ENCODE measurements around the gene RPL27A. TPM values are rescaled to one million over a fixed set of nuclear protein-coding genes. Genes with fewer than 3 reads are reported as not detected.

The RPL27A gene
- total RNA-seq, 1 donor, result 673 TPM

DNA sequence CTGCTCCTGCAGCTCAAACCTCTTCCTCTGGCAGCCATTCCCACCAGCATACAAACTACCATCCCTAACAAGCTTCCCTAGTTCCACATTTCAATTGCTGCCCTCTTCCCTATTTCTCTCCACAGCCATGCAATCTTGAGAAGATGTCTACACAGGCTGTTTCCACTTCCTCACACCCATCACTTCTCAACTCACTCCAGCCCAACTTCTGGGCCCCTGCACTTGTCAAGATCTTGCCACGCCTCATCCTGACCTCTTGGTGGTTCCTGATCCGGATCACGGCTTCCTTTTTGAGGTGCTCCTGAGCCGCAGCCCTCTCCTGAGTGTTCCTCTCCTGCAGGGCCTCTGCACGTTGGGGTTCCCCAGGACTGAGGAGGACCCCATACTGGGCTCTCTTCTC, 22.6 kb downstream of the RPL27A start:
- no peak for TF ChIP-seq CTCF (IDR thresholded peaks at IDR 0.05; ENCODE audit: insufficient read depth, low read depth, low read length)

GRCh38 chr11:8706673-8707432, 24.3 kb downstream of the RPL27A start:
- no peak for TF ChIP-seq CTCF (IDR thresholded peaks at IDR 0.05; ENCODE audit: insufficient read depth, low read depth, low read length)
- DNase-seq (ENCODE audit: low read depth), result no peak
- H3K4me3 ChIP-seq (ENCODE audit: low read depth, low read length), result no peak overlapping the region

More for the DNA sequence above, 22.6 kb downstream of the RPL27A start:
- H3K4me3 ChIP-seq (ENCODE audit: low read depth, low read length), result no peak overlapping the region
- DNase-seq (ENCODE audit: low read depth), result no peak

DNA sequence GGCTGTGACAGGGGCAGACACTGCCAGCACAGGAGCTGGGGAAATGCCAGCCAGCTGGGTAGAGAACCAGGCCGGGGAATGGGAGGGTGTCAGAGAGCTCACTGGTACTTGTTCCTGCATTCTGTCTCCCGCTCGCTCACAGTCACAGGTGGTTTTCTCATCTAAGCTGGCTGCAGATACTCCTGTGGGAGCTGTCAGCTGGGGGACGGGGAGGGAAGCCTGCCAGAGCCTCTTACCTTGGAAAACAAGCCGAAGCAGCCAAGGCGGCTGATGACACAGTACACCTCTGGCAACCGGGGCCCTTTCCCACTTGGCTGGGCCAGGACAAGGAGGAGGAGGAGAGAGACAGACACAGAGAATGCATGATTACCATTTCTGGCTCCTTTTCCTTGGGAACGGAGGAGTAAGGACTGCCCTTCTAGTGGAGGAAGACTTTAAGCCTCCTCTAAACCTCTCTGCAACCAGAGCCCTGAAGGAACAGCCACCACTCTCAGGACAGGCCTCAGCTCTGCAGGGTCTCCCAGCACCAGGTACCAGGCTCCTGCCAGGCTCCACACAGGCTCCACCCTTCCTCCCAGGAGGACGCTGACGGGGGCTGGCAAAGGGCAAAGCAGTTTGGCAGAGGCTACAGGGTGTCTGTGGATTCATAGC, 25.1 kb downstream of the RPL27A start:
- no peak for DNase-seq (ENCODE audit: low read depth)
- no peak overlapping the region for H3K4me3 ChIP-seq (ENCODE audit: low read depth, low read length)
- no peak for TF ChIP-seq CTCF (IDR thresholded peaks at IDR 0.05; ENCODE audit: insufficient read depth, low read depth, low read length)

DNA sequence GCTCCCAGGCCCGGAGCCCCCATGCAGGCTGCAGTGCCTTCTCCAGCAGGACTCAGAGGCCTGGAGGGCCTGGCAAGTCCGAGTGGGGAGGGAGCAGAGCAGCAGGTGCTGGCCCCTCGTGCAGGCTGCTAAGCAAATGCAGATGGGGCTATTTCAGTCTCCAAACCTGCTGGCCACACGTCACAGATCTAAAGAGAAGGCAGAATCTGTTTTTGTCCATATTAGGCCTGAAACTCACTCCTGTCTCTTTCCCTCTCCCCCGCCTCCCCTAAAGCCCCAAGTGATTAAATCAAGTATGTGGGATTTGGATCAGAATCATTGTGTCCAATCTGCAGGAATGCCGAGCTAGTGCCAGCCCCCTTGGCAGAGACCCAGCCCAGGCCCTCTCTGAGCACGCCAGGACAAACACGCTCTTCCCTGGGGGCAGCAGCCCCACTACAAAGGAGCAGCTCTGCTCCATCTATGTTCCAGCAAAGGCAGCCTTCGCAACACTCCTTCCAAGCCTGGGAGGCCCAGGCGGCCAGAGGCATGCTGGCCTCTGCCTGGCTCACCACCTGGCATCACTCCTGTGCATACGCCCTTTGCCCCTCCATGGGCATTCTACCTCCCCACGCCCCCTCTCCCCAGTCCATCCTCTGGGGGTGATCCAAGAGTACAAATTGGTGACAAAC, 26.5 kb downstream of the RPL27A start:
- TF ChIP-seq CTCF (IDR thresholded peaks at IDR 0.05; ENCODE audit: insufficient read depth, low read depth, low read length), result no peak

GRCh38 chr11:8709777-8710176, 27.2 kb downstream of the RPL27A start:
- TF ChIP-seq CTCF (IDR thresholded peaks at IDR 0.05; ENCODE audit: insufficient read depth, low read depth, low read length), result no peak
- H3K4me3 ChIP-seq (ENCODE audit: low read depth, low read length), result no peak overlapping the region
- no peak for DNase-seq (ENCODE audit: low read depth)

More for the DNA sequence above, 26.5 kb downstream of the RPL27A start:
- H3K4me3 ChIP-seq (ENCODE audit: low read depth, low read length), result no peak overlapping the region
- DNase-seq (ENCODE audit: low read depth), result peak; percentile 57

GRCh38 chr11:8711895-8712442, 29.4 kb downstream of the RPL27A start:
- DNase-seq (ENCODE audit: low read depth), result no peak
- TF ChIP-seq CTCF (IDR thresholded peaks at IDR 0.05; ENCODE audit: insufficient read depth, low read depth, low read length), result no peak

More at GRCh38 chr11:8711895-8712442, 29.4 kb downstream of the RPL27A start:
- H3K4me3 ChIP-seq (ENCODE audit: low read depth, low read length), result no peak overlapping the region
